Measurements from ENCODE around the gene SEMA3E.

The SEMA3E gene

GRCh38 chr7:83326223-83326622 is 322.7 kb downstream of the SEMA3E start:
- H3K27ac ChIP-seq (replicated peaks), result no peak overlapping the region
- TF ChIP-seq, protein P1, sequence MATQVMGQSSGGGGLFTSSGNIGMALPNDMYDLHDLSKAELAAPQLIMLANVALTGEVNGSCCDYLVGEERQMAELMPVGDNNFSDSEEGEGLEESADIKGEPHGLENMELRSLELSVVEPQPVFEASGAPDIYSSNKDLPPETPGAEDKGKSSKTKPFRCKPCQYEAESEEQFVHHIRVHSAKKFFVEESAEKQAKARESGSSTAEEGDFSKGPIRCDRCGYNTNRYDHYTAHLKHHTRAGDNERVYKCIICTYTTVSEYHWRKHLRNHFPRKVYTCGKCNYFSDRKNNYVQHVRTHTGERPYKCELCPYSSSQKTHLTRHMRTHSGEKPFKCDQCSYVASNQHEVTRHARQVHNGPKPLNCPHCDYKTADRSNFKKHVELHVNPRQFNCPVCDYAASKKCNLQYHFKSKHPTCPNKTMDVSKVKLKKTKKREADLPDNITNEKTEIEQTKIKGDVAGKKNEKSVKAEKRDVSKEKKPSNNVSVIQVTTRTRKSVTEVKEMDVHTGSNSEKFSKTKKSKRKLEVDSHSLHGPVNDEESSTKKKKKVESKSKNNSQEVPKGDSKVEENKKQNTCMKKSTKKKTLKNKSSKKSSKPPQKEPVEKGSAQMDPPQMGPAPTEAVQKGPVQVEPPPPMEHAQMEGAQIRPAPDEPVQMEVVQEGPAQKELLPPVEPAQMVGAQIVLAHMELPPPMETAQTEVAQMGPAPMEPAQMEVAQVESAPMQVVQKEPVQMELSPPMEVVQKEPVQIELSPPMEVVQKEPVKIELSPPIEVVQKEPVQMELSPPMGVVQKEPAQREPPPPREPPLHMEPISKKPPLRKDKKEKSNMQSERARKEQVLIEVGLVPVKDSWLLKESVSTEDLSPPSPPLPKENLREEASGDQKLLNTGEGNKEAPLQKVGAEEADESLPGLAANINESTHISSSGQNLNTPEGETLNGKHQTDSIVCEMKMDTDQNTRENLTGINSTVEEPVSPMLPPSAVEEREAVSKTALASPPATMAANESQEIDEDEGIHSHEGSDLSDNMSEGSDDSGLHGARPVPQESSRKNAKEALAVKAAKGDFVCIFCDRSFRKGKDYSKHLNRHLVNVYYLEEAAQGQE (IDR thresholded peaks at IDR 0.05; ENCODE audit: insufficient replicate concordance, low read depth), result no peak
- TF ChIP-seq GABPA (IDR thresholded peaks at IDR 0.05; ENCODE audit: low read depth) (no peak), POLR2AphosphoS5 (IDR thresholded peaks at IDR 0.05; ENCODE audit: low read depth) (no peak), SPI1 (IDR thresholded peaks at IDR 0.05; ENCODE audit: borderline replicate concordance, low read depth) (no peak), CTCF (IDR thresholded peaks at IDR 0.05; ENCODE audit: insufficient read depth, low read length) (no peak)
- no peak overlapping the region for H3K4me3 ChIP-seq (replicated peaks; ENCODE audit: insufficient read depth, low read length)
- no peaks in the 10 kb centered on the region for H3K27me3 ChIP-seq (ENCODE audit: insufficient read depth, poor library complexity, severe bottlenecking)
- no peak for DNase-seq (ENCODE audit: low read depth in 1 of 2, low spot score in 1 of 2)

GRCh38 chr7:83325083-83325482 is 323.9 kb downstream of the SEMA3E start:
- Histone ChIP-seq H3K27ac (replicated peaks) (no peak overlapping the region), H3K27me3 (ENCODE audit: insufficient read depth, poor library complexity, severe bottlenecking) (no peaks in the 10 kb centered on the region), H3K4me3 (replicated peaks; ENCODE audit: insufficient read depth, low read length) (no peak overlapping the region)
- no peak for DNase-seq (ENCODE audit: low read depth in 1 of 2, low spot score in 1 of 2)
- TF ChIP-seq POLR2AphosphoS5 (IDR thresholded peaks at IDR 0.05; ENCODE audit: low read depth) (no peak), SPI1 (IDR thresholded peaks at IDR 0.05; ENCODE audit: borderline replicate concordance, low read depth) (no peak), CTCF (IDR thresholded peaks at IDR 0.05; ENCODE audit: insufficient read depth, low read length) (no peak), GABPA (IDR thresholded peaks at IDR 0.05; ENCODE audit: low read depth) (no peak)
- TF ChIP-seq, protein P1 (IDR thresholded peaks at IDR 0.05; ENCODE audit: insufficient replicate concordance, low read depth), result no peak

- Histone ChIP-seq H3K4me3 (replicated peaks; ENCODE audit: insufficient read depth, low read length) (no peak overlapping the region), H3K27me3 (ENCODE audit: insufficient read depth, poor library complexity, severe bottlenecking) (no peaks in the 10 kb centered on the region), H3K27ac (replicated peaks) (no peak overlapping the region)
- TF ChIP-seq GABPA (IDR thresholded peaks at IDR 0.05; ENCODE audit: low read depth), result no peak
- no peak for TF ChIP-seq CTCF (IDR thresholded peaks at IDR 0.05; ENCODE audit: insufficient read depth, low read length)
- no peak for TF ChIP-seq SPI1 (IDR thresholded peaks at IDR 0.05; ENCODE audit: borderline replicate concordance, low read depth)
- TF ChIP-seq, protein P1 (IDR thresholded peaks at IDR 0.05; ENCODE audit: insufficient replicate concordance, low read depth), result no peak
- TF ChIP-seq POLR2AphosphoS5 (IDR thresholded peaks at IDR 0.05; ENCODE audit: low read depth), result no peak
- no peak for DNase-seq (ENCODE audit: low read depth in 1 of 2, low spot score in 1 of 2)
Measured at GRCh38 chr7:83324596-83324995, 324.3 kb downstream of the SEMA3E start.
